HG03175 (cell line): Measurements from ENCODE around the gene ZNF213.

ENCODE experiments used
- ATAC-seq: cut with Tn5 transposase; IDR thresholded peaks from one replicate; pipeline ENCODE4 v1.9.1; 2021; ENCODE audit warnings: mild to moderate bottlenecking, moderate library complexity; ENCODE audit not compliant: unreplicated experiment

ZNF213 gene

DNA sequence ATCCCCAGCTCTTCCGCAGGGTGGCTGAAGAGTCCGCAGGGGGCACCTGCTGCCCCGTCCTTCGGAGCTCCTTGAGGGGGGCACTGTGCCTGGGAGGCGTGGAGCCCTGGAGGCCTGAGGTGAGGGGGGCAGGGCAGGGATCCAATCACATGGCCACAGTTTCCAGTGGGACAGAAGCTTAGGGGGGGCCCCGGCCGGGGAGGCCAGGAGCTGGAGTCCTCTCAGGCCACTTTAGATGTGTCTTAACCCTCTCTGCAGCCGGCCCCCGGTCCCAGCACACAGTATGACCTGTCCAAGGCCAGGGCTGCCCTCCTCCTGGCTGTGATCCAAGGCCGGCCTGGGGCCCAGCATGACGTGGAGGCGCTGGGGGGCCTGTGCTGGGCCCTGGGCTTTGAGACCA is 10.8 kb downstream of the ZNF213 start:
- no peak for ATAC-seq

DNA sequence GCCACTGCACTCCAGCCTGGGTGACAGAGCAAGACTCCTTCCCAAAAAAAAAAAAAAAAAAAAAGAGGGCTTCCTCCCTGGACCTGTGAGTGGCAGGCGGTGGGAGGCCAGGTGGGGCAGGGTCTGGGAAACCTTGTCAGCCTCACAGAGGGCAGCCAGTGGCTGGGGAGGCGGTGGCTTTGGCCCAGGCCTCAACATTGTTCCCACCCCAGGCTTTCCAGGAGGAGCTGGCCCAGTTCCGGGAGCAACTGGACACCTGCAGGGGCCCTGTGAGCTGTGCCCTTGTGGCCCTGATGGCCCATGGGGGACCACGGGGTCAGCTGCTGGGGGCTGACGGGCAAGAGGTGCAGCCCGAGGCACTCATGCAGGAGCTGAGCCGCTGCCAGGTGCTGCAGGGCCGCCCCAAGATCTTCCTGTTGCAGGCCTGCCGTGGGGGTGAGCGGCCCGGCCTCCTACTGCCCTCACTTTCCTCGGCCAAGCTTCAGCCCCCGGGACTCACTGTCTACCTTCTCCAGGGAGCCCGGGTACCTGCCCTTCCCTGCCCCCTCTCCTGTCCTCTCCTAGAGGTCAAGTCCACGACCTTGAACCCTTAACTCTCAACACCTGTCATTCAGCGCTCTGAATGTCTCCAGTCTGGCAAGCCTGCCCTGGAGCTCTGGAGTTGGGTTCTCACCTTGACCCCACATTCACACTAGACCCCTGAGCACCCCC is 12.4 kb downstream of the ZNF213 start:
- no peak for ATAC-seq

DNA sequence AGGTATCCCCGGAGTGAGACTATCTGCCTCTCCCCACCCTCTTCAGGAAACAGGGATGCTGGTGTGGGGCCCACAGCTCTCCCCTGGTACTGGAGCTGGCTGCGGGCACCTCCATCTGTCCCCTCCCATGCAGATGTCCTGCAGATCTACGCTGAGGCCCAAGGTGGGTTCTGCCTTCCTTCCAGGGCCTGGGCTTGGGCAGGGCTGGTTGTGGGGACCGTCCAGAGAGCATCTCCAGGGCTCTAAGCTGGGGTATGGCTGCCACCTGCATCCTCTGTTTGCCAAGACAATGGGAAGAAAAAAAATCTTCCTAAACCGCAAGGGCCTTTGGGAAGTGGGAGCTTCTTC is 12.9 kb downstream of the ZNF213 start:
- no peak for ATAC-seq

DNA sequence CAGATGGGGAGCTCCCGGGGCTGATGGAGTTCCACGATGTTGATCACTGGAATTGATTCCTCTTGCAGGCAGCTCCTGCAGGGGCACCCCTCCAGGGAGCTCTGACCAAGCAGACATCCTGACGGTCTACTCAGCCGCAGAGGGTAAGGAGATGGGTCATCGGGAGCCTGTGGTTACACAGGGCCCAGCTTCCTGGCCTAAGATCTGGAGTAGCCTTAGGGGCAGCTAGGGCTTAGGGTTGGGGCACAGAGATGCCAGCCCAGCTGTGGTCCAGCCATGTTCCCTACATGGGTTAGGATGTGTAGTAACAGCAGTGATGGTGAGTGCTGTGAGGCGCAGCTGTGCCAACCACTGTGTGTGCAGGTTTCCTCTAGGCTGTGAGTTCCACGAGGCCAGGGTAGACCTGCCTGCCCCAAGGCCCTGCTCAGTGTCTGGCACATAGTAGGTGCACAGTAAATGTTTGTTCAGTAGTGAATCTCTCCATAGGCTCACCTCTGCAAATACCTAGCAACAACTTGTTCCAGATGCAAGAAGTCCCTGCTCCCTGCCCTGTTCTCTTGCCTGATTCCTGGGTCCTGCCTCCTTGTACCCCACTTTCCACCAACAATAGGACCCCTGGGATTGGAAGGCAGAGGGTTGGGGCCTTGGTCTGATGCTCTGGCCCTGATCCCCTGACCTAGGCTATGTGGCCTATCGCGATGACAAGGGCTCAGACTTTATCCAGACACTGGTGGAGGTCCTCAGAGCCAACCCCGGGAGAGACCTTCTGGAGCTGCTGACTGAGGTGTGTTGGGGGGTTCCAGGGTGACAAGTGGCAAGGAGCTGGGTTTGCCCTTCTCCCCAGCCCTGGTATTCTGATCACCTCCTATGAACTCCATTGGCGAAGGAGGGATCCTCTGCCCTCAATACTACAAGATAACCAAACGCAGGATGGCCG is 13.7 kb downstream of the ZNF213 start:
- ATAC-seq: no peak

DNA sequence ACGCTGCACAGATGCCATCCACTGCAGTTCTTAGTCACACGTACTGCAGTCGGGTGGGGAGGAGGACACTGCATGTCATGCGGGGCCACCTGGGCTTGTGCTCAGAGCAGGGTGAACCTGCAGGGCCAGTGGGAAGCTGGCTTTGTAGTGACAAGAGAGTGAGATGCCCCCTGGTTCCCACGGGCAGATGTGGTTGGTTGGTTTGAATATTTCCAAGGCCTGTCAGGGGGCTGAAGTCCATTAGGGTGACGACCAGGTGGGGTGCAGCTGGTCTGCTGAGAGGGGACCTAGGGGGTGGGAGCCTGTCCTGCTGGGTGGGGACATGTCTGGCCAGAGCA is 14.3 kb downstream of the ZNF213 start:
- no peak for ATAC-seq

DNA sequence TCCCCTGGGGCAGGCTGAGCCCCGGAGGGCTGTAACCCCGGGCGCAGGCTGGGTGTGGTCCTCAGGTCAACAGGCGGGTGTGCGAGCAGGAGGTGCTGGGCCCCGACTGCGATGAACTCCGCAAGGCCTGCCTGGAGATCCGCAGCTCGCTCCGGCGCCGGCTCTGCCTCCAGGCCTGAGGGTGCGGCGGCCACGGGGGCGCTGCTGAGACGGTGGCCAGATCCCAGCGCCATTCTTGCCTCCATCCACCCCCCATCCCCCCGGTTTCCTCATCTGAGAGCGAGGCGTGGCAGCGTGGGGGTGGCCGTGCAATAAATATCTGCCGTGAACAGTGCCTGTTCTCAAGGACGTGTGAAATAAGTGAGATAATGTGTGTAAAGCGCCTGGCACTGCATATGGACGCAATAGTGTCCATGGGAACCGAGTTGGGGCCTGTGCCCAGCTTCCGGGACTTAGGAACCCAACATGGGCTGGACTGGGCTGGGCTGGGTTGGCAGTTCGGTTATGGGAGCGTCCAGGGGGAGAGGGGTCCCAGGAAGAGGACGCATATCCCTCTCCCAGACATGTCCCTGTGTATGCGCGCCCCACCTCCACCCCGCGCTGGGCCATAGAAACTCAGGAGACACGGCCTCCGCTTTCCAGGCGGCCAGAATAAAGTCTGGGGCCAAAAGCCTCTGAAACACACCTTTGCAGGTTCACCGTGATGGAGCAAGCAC is 15.0 kb downstream of the ZNF213 start:
- peak; percentile 4 for ATAC-seq

DNA sequence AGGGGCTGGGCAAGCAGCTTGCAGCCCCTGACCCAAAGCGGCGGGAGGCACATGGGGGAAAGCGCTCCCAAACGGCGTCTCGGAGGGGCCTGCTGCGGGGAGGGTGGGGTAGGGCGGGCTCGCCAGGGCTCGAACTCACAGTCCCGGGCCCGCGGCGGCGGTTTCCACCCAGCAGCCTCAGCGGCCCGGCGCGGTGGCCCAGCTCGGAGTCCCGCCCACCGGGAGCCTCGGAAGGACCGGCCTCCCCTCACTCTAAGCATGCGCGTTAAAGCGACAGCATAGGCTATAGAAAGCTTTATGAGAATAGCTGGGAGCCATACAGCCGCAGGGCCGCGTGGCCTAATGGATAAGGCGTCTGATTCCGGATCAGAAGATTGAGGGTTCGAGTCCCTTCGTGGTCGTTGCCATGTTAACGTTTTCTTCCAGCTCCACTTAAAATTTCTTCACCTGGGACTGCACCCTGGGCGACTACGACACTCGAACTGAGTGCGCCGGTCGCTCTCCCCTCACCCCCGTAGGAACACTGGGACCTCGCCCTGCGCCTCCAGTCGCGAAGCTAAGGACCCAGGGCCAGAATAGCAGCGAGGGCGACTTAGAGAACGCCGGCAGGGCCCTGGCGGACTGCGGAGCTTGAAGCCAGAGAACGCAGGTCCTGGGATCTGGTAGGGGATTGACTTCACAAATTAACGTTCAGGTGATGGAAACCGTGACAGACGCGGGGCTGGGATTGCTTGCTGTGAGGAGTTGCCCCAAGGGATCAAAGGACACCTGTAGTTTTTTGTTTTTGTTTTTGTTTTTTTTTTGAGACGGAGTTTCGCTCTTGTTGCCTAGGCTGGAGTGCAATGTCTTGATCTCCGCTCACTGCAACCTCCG is 15.8 kb downstream of the ZNF213 start:
- ATAC-seq: peak; percentile 73

DNA sequence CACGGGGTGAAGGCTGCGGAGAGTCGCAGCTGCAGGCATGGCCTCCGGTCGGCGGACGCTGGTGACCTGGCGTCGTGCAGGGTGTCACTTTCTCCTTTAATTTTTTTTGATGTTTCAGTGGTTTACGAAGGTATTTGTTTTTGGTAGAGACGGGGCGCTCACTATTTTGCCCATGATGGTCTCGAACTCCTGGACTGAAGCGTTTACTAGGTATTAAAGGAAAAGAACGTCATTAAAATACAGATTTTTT is 17.1 kb downstream of the ZNF213 start:
- ATAC-seq: no peak

DNA sequence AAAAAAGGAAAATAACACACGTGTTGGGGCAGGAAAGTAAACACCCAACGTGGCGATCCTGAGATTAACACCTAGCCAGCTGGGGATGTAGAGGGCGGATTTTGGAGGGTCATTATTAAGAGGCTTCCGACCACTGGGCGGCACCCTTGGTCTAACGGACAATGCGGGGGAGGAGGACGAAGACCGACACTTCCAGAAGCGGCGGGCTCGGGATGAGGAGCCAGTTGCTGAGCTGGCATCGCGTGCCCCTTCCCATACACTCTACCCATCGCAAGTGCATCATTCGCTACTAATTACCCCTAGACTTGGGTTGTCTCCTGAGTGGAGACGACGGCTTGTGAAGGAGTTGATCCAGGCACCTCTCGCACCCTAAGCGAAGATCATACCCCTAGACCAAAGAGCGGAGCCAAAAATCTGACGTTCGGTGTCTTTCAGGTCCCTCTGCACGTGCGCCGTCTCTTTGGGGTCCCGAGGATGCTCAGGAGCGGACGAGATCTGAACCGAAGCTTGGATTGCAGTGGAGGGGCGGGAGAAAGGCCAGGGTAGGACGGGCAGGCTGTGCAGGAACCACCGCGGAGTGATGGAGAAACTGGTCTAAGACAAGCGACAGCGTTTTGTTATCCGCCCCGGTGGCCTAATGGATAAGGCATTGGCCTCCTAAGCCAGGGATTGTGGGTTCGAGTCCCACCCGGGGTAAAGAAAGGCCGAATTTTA is 17.6 kb downstream of the ZNF213 start:
- ATAC-seq: no peak

DNA sequence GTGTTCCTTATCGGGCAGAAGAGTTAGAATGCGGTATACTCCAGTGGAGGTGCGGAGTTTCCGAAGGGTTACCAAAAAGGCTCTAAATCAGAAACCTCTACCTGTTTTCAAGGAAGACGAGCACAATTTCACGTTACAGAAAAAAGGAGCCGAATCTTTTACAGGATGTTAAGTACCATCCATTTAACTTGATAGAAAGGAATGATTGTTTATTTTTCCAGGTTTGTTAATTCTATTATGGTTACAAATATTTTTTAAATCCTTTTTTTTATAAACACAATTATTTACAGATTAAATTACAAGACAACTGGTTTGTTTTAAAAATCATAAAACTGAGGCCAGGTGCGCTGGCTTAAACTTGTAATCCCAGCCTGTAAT is 18.2 kb downstream of the ZNF213 start:
- ATAC-seq: no peak

DNA sequence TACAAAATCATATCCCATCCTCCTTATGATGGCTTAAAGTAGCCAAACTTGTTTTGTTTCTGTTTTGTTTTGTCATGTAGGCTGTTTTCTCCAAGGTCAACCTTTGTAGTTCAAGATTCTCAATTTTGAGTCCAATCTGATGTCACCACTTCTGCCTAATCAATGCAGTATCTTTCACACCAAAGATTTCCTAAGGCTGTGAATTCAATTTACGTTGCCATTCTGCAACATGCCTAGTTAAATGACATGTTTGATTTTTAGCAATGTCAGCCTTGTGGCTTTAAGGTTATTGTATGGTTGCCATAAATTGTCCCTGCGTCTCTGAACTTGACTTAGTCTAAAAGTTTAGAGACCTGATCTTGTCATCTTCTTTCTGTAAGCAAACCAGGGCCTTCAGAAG is 20.4 kb downstream of the ZNF213 start:
- no peak for ATAC-seq

DNA sequence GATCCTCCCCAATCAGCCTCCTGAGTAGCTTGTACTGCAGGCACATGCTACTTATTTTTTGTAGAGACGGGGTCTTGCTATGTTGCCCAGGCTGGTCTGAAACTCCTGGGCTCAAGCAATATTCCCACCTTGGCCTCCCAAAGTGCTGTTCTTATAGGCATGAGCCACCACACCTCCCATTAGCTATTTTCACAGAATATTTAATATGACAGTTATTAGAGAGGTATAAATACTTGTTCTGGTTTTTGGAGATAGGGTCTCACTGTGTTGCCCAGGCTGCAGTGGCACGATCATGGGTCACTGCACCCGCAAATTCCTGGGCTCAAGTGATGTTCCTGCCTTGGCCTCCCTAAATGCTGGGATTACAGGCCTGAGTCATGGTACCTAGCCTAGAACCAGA is 21.1 kb downstream of the ZNF213 start:
- ATAC-seq: no peak

DNA sequence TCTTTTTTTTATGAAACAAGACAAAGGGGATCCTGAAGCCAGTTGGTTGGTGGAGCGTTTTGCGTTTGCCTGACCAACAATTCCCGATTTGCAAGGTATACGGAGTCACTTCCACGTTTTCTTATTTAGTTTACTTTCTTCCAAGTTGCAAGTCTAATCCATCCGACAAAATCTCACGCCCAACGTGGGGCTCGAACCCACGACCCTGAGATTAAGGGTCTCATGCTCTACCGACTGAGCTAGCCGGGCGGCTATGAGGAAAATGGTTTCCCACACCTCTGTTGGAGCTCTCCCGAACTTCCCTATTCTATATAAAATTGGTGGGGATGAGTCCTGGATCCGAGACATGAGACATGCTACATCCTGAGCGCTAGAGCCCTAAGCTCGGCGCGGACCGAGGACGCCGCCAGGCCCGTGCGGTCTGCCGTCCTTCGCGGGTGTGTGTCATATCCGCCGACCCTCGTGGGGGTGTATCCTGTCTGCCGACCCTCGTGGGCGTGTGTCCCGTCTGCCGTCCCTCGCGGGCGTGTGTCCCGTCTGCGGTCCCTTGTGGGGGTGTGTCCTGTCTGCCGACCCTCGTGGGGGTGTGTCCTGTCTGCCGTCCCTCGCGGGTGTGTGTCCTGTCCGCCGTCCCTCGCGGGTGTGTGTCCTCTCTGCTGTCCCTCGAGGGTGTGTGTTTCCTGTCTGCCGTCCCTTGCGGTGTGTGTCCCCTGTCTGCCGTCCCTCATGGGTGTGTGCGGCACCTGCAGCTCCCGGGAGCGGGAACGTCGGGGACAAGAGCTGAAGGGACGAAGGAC is 22.6 kb downstream of the ZNF213 start:
- no peak for ATAC-seq

DNA sequence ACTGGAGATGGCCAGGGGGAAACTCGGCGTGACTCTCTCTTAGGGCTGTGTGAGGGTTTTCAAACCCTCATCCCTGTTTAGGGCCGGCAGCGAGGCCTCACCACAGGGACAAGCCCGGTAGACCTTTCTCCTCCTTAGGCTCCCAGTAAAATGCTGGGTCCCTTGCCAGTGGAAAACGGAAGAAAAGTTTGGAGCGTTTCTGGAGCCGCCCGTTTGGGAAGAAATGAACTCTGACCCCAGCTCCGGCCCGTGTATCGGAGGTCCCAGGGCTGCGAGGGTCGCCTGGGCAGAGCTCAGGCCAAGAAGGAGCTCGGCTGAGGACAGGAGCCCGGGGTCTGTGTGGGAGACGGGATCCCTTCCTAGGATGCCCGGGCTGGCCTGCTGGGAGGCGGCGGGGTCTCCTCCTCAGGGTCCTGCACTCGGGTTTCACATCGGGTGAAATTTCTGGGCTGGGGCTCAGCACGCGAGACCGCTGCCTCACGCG is 23.2 kb downstream of the ZNF213 start:
- no peak for ATAC-seq

DNA sequence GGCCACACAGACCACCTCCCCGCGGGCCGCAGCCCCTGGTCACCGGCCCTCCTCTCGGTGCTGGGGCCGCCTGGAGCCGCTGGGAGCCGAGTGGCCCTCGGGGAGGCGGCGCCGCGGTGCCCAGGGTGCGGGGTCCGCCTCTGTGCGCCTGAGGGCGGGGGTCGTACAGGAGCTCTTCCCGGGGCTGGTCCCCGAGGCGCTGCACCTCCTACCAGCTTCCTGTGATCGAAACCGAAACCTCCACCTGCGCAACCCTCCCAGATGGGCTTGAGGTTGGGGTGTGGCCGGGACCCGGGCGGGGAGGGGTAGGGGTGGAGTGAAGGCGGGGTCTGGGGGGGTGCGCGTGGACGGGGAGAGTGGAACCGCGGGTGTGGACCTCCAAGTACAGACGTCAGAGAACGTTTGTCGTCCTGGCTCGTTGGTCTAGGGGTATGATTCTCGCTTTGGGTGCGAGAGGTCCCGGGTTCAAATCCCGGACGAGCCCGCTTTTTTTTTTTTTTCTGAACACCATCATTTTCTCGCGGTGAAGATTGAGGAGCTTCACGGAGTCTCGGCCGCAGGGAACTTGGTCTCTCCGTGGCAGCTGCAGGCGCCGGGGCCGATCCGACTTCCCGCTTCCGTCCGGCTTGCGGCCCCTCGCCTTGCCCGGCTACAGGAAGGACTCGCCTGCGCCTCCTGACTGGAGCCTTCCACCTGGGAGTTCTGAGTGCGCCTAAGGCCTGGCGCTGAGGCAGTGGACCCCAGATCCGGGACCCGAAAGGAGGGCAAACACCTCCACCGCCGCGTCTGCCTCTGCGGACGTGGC is 23.9 kb downstream of the ZNF213 start:
- peak; percentile 44 for ATAC-seq

DNA sequence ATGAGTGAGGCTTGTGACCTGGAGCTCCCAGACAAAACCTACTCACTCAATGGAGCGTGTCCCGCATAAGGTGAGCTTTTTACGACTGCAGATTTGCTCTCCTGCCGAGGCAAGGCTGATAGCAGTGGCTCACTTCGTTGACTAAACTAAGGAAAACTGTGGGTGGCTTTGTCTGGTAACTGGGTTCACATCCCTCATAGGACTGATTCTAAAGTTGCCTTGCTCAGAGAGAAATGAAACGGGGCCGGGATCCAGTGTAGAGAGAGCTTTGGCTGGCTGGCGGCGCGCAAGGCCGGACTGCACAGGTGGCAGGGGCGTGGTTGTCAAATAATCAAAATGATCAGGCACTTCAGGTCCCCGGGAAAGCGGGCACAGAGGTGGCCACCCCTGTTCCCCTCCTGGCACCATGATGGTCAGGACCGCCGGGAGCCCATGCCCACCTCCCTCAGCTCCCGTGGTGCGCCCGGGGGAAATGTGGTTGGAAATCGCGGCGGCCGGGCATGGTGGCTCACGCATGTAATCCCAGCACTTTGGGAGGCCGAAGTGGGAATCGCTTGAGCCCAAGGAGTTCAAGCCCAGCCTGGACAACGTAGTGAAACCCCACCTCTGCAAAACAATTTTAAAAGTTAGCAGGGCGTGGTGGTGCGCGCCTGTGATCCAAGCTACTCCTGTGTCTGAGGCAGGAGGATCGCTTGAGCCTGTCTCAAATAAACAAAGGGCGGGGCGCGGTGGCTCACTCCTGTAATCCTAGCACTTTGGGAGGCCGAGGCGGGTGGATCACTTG is 26.6 kb downstream of the ZNF213 start:
- ATAC-seq: no peak

DNA sequence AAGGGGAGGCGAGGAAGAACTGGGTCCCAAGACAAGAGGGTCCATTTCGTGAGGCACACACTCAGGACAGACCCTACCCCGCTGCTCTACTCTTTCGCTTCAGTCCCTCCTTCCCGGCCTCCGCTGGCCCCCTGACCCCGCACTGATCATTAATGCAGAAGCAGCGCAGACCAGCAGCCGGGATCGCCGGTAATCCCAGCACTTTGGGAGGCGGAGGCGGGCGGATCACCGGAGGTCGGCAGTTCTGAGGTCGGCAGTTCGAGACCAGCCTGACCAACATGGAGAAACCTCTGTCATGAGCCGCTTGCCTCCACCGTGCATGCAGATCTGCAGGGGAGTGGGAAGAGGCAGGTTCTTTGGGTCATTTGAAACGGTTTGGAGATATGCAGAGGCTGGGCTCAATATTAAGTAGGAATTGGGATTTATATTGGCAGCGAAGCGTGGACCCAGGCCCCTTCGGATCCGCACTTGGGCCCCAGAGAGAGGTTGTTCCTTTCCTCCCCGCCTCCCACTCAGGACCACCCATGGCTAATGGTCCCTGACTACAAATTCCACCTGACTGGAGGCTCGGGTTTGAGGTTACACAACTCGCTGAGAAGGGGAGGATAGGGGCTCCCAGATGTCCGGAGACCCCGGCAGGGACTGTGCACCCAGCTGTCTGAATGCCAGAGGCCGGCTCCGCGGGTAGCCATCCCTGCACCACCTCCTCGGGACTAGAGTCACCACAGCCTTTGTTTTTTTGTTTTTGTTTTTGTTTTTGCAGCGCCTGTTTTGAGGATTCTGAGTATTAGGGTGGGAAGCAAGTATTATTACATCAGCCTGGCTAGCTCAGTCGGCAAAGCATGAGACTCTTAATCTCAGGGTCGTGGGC is 29.5 kb downstream of the ZNF213 start:
- ATAC-seq: no peak
